Glomerular visceral epithelial cell (primary cell): Measurements from ENCODE around the gene C11orf52.
"Not testable (repeated sequence)": the region's sequence is repeated elsewhere in the genome, so short reads cannot be mapped to it uniquely, and the experiment has no call there.

Experiments used
- DNase-seq: peaks from one replicate; pipeline ENCODE4 v3.0.0-alpha.2; 2016; ENCODE audit errors: extremely low spot score

C11orf52 gene

DNA sequence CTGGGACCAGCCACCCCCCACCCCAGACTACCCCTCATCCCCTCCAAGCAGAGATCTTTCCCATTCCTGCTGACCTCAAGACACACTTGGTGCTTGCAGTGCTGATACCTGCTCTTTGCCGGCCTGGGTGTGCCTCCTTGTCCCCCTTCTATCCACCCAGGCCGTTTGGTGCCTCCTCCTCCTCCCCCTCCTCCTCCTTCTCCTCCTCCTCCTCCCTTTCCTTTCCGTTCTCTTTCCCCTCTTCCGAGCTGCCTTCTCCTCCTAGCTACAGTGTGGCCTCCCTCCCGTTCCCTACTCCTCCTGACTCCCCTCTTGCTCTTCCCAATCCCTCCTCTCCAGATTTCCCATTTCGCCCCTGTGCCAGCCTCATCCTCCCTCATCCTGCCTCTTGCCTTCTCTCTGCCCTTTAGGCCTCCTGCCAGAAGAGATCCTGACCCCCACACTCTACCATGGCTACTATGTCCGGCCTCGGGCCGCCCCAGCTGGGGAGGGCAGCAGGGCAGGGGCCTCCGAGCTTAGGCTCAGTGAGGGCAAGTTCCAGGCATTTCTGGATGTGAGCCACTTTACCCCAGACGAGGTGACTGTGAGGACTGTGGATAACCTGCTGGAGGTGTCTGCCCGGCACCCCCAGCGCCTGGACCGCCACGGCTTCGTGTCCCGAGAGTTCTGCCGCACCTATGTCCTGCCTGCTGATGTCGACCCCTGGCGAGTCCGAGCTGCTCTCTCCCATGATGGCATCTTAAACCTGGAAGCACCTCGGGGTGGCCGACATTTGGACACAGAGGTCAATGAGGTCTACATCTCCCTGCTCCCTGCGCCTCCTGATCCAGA, 5.5 kb upstream of the C11orf52 start:
- DNase-seq = no peak

DNA sequence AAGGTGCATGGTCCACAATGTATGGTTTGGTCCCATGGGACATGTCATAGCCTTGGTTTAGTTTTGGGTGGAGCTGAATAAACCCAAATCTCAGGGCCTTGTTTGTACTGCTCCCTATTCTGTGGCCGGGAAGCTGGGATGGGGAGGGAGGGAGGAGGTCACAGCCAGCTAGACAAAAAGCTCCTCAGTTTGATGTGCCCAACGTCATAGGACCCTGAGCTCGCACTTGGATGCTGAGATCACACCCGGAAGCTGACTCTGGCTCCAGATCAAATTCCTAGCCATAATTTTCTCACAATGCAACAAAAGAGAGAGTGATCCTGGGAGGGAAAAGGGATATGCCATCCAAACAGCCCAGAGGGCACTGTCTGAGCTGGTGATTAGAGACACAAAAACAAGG, 4.7 kb upstream of the C11orf52 start:
- peak; percentile 61 for DNase-seq

DNA sequence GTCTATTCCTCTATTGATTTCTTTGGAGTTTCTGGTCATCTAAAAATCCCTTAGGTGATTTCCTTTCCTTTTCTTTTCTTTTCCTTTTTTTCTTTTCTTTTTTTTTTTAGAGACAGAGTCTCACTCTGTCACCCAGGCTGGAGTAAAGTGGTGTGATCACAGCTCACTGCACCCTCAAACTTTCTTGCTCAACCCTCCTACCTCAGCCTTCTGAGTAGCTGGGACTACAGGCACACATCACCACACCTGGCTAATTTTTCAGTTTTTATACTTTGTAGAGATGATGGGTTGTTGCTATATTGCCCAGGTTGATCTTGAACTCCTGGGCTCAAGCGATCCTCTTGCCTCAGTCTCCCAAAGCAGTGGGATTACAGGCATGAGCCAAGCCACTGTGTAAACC, 1.9 kb upstream of the C11orf52 start:
- no peak for DNase-seq

DNA sequence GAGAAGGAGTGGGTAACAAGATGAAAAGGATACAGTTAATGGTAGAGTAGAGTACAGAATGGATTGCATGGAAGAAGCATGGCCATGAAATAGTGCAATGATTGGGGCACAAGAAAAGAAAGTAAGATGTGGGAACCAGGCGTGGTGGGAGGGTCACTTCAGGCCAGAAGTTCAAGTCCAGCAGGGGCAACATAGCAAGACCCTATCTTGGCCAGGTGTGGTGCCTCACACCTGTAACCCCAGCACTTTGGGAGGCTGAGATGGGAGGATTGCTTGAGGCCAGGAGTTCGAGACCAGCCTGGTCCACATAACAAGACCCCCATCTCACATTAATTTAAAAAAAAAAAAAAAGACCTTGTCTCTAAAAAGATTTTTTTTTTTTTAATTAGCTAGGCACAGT, 1.4 kb upstream of the C11orf52 start:
- DNase-seq = no peak

DNA sequence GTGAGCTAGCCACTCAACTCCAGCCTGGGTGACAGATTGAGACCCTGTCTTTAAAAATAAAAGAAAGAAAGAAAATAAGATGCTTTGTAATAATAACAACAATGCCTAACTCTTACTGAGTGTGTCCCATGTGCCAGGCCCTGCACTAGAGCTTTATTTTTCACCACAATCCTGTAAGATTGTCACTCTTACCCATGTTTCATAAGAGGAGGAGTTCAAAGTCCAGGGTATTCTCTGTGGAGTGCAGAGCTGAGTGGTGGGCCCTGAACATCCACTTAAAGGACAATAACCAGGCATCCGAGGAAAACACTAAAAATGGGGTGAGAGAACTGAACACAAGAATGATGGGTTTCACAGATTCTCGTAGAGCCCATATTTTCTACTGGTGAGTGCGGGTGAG, 925 bp upstream of the C11orf52 start:
- no peak for DNase-seq

DNA sequence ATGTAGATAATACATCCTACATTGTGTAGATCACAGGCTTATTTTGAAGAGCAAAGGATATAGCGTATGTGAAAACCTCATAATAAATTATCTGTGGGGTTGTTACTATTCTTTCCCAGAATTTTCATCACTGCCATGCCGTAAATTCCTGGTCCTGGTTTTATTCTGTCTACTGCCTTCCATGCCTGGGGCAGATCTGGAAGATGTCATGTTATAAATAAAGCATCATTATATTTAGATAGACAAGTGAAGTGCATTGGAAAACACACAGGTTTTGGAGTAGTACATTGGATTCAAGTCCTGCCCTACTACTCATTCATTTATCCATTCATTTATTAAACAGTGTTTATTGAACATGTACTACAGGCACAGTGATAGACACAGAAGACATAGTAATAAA, 2.2 kb downstream of the C11orf52 start:
- no peak for DNase-seq

GRCh38 chr11:111921541-111922230, 3.0 kb downstream of the C11orf52 start:
- no peak for DNase-seq

DNA sequence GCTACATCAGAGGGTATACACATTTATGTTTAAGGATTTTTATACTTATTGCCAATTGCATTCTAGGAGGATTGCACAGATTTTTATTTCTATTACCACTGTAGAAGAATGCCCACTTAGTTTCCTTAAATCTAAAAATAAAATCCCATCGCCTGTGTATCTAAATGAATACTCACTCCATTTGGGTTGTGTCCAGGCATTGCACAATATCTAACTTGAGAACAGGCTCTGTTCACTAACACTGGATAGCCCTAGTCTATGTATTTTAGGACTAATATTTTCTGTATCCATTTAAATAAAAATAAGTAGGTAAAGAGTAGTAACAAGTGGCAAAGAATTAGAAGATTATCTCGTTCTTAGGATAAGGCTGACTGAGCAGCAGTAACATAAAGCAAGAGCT, 4.1 kb downstream of the C11orf52 start:
- no peak for DNase-seq

DNA sequence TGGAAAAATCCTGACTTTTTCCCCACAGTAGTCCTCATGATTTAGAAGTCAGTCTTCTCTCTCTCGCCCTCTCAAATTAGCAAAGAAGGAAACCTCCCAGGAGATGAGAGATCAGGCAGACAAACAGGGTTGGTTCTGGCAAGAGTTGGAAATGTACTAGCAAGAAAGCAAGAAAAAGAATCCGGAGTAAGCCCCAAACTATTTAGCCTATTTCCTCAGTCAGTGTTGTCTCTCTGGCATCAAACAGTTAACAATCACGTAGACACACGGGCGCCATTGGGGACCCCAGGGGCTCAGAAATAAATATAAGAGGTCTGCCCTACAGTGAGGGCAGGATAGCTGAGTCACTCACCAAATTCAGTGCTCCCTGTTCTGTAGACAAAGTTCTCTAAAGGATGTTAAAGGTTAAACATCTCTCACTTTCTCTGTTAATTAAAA, 4.7 kb downstream of the C11orf52 start:
- DNase-seq = no peak

DNA sequence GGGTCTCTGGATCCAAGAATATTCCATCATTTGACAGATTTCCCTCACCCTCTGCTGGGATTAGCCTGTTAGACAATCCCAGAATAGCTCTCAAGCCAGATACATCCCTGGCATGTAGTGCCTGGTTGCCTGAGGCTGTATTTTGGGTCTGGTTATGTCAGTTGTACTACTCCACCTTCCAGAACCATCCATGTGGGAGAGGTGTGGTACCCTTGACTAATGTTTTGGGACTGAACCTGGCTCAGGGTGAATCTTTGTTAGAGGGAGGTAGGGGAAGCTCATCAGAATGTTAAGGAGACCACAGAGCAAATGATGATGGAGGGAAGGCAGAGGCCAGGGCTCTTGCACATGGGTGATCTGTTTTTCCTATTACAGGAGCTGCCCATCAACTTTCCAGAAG, 5.2 kb downstream of the C11orf52 start:
- no peak for DNase-seq

DNA sequence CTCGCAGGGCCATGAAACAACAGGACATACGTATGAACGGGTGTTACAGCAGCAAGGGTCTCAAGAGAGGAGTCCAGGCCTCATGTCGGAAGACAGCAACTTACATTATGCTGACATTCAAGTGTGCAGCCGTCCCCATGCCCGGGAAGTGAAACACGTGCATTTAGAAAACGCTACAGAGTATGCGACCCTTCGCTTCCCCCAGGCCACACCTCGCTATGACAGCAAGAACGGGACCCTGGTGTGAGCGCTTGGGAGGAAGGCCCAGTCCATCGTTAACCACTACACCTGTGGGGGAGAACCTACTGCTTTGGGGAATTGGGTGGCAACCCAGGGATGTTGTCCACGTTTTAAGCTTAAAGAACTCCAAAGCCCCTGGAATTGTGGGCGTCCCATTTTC, 7.2 kb downstream of the C11orf52 start:
- no peak for DNase-seq

- DNase-seq = peak; percentile 96
These were observed 8.0 kb downstream of the C11orf52 start for GRCh38 chr11:111926505-111927391.

DNA sequence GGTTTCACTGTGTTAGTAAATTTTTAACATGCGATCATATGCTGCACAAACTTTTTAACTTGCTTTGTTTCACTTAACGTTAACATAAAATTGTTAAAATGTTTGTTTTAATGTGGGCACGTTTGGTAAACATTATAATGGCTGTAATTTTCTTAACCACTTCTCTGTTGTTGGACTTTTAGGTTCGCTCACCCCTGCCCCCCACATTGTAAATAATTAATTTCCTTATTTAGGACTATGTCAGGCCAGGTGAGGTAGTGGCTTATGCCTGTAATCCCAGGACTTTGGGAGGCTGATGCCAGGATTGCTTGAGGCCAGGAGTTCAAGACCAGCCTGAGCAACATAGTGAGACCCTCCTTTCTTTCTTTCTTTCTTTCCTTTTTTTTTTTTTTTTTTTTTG, 11.8 kb downstream of the C11orf52 start:
- no peak for DNase-seq

- DNase-seq = no peak
These were observed 13.9 kb downstream of the C11orf52 start for GRCh38 chr11:111932611-111932950.

- DNase-seq = not testable (repeated sequence)
These were observed 14.5 kb downstream of the C11orf52 start for GRCh38 chr11:111933176-111933575.

DNA sequence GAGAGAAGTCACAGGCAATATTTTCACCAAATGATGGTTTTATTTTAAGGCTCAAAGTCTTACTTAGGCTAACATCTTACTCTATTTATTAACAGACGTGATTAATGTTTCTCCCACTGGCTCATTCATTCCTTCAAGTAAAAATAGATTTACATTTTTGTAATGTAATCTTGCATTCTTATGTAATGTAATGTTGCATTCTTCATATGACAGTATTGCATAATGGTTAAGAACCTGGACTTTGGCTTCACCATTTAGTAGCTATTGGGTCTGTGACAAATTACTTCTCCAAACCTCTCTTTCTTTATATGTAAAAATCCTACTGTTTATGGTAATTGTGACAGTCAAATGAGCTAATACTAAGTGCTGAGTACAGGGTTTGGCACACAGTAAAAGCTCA, 15.2 kb downstream of the C11orf52 start:
- DNase-seq = no peak

DNA sequence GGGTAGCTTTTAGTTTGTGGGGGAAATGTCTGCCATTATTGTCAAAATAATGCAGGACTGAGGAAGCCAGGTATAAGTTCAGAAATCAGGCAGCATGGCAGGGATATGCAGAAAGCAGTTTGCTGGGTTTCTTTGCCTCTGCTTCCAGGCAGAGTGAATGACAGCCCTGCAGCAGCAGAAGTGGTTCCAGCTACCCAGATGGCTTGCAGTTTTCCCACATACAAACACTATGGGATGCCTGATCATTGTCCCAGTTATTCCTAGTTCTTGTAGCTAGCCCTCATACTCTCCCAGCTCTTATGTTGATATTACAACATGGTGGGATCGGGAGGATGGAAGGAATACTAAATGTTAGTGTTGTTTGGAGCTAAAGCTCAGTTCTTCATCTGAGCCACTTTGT, 15.6 kb downstream of the C11orf52 start:
- no peak for DNase-seq

- DNase-seq = no peak
These were observed 16.8 kb downstream of the C11orf52 start for GRCh38 chr11:111935317-111936039.

- no peak for DNase-seq
These were observed 17.4 kb downstream of the C11orf52 start for GRCh38 chr11:111936040-111936540.

GRCh38 chr11:111937461-111937769, 18.7 kb downstream of the C11orf52 start:
- no peak for DNase-seq

DNA sequence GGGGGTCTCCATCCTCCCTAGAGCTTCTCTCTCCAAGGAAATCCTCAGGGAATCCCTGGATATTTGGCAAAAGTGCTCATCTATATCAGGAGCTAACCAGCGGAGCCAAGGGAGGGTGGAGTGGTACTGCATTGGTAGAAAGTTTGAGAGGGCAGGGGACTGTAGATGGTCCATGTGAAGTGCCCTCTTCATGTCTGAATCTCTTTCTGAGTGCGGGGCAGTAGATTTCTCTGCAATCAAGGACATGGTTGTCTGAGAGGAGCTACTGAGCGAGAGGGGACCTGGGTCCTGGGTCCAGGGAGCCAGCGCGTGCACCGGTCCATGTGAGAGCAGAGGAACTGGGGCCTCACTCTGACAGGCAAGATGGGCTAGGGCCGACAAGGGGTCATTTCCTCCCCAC, 19.1 kb downstream of the C11orf52 start:
- no peak for DNase-seq

DNA sequence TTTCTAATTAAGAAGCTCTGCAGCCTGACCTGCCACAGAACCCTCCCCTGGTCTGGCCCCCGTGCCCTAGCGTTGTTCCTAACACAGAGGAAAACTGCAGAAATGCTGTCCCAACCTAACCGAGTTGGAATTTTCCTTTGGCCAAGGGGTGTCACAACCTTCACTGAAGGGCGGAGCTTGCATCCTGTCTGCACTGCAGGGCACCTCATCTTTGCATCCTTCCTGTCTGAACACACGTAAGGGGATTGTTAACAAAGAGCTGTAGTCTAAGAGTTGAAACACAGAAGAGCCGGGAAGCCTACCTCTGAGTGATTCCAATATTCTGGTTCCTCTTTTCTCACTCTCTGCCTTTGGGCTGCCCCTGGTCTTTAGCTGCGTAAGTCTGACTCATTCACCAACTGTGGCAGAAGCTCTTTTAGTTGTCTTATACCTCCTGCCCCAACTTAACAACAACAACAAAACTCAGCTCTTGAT, 20.0 kb downstream of the C11orf52 start:
- DNase-seq = peak; percentile 58
